H1 (cell line): ENCODE data around the gene SPIRE2. TPM values are rescaled to one million over a fixed set of nuclear protein-coding genes. Genes with fewer than 3 reads are reported as not detected.
A peak's percentile ranks its signal among the peaks of the same experiment; 100 is the strongest.

ENCODE experiments used
- RAD21 ChIP-seq, 2 experiments: IDR thresholded peaks in 1 of 2; conservative IDR thresholded peaks in 1 of 2; 2 replicates each; pipeline ENCODE4 v1.6.1; 2011; ENCODE audit warnings: low read depth in 2 of 2, low read length in 2 of 2, improper control_type of control experiment in 1 of 2, inconsistent platforms in 1 of 2, mild to moderate bottlenecking in 1 of 2, moderate library complexity in 1 of 2
- polyA plus RNA-seq, 7 experiments: library from polyadenylated mRNA; depleted of rRNA in 3 of 7; stranded (reverse) in 5 of 7; unstranded in 2 of 7; fragments of >200 nt in 5 of 7; fragments of 200-250 nt in 2 of 7; gene quantifications; 1 replicate in 5 of 7; 2 replicates in 1 of 7; 4 replicates in 1 of 7; pipeline versions ENCODE4 v1.2.1 to v1.2.3, GENCODE V29; 2011 to 2013; ENCODE audit warnings: missing spikeins in 2 of 7, mixed read lengths in 2 of 7
- total RNA-seq: library from RNA; stranded (reverse); fragmentation: NEBNext Ultra II Directional; extraction: Animal tissue kit (Norgen Biotek cat#: 25700); gene quantifications from 2 replicates; pipeline ENCODE4 v1.2.1, GENCODE V29; 2021
- TF ChIP-seq, protein P1 (sequence below): fragments of 300-600 bp; sonication (generic); IDR thresholded peaks from 2 replicates; pipeline ENCODE4 v1.7.1; 2012; ENCODE audit warnings: low read length, moderate library complexity, mild to moderate bottlenecking, inconsistent platforms; ENCODE audit not compliant: insufficient replicate concordance

SPIRE2 gene
- total and polyA plus RNA-seq, 2 of the 8 experiments (the other 6 are each of a cell fraction or from before 2014, with no cell fraction given), result 7.4 to 15.4 TPM

DNA sequence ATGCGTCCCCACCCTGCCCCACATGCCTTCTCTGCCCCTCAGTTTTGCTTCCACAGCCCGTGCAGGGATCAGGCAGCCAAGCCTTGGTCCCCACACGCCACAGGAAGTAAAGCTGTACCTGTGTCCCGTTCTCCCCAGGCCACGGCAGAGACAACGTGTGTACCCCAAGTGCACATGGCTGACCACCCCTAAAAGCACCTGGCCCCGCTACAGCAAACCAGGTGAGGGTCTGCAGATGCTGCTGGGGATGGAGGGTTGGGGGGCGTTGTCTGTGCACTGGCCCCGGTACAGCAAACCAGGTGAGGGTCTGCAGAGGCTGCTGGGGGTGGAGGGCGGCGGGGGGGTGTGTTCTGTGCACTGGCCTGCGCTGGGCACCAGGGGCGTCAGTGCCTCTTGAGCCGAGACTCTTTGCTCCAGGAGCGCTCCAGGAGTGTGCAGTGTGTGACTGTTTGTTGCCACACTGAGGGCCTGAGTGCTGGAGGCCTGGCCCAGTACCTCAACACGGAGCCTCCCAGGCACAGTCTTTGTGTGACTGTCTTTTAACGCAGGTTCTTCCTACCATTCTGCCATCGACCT, 63.9 kb downstream of the SPIRE2 start (continued):
- TF ChIP-seq, protein P1, sequence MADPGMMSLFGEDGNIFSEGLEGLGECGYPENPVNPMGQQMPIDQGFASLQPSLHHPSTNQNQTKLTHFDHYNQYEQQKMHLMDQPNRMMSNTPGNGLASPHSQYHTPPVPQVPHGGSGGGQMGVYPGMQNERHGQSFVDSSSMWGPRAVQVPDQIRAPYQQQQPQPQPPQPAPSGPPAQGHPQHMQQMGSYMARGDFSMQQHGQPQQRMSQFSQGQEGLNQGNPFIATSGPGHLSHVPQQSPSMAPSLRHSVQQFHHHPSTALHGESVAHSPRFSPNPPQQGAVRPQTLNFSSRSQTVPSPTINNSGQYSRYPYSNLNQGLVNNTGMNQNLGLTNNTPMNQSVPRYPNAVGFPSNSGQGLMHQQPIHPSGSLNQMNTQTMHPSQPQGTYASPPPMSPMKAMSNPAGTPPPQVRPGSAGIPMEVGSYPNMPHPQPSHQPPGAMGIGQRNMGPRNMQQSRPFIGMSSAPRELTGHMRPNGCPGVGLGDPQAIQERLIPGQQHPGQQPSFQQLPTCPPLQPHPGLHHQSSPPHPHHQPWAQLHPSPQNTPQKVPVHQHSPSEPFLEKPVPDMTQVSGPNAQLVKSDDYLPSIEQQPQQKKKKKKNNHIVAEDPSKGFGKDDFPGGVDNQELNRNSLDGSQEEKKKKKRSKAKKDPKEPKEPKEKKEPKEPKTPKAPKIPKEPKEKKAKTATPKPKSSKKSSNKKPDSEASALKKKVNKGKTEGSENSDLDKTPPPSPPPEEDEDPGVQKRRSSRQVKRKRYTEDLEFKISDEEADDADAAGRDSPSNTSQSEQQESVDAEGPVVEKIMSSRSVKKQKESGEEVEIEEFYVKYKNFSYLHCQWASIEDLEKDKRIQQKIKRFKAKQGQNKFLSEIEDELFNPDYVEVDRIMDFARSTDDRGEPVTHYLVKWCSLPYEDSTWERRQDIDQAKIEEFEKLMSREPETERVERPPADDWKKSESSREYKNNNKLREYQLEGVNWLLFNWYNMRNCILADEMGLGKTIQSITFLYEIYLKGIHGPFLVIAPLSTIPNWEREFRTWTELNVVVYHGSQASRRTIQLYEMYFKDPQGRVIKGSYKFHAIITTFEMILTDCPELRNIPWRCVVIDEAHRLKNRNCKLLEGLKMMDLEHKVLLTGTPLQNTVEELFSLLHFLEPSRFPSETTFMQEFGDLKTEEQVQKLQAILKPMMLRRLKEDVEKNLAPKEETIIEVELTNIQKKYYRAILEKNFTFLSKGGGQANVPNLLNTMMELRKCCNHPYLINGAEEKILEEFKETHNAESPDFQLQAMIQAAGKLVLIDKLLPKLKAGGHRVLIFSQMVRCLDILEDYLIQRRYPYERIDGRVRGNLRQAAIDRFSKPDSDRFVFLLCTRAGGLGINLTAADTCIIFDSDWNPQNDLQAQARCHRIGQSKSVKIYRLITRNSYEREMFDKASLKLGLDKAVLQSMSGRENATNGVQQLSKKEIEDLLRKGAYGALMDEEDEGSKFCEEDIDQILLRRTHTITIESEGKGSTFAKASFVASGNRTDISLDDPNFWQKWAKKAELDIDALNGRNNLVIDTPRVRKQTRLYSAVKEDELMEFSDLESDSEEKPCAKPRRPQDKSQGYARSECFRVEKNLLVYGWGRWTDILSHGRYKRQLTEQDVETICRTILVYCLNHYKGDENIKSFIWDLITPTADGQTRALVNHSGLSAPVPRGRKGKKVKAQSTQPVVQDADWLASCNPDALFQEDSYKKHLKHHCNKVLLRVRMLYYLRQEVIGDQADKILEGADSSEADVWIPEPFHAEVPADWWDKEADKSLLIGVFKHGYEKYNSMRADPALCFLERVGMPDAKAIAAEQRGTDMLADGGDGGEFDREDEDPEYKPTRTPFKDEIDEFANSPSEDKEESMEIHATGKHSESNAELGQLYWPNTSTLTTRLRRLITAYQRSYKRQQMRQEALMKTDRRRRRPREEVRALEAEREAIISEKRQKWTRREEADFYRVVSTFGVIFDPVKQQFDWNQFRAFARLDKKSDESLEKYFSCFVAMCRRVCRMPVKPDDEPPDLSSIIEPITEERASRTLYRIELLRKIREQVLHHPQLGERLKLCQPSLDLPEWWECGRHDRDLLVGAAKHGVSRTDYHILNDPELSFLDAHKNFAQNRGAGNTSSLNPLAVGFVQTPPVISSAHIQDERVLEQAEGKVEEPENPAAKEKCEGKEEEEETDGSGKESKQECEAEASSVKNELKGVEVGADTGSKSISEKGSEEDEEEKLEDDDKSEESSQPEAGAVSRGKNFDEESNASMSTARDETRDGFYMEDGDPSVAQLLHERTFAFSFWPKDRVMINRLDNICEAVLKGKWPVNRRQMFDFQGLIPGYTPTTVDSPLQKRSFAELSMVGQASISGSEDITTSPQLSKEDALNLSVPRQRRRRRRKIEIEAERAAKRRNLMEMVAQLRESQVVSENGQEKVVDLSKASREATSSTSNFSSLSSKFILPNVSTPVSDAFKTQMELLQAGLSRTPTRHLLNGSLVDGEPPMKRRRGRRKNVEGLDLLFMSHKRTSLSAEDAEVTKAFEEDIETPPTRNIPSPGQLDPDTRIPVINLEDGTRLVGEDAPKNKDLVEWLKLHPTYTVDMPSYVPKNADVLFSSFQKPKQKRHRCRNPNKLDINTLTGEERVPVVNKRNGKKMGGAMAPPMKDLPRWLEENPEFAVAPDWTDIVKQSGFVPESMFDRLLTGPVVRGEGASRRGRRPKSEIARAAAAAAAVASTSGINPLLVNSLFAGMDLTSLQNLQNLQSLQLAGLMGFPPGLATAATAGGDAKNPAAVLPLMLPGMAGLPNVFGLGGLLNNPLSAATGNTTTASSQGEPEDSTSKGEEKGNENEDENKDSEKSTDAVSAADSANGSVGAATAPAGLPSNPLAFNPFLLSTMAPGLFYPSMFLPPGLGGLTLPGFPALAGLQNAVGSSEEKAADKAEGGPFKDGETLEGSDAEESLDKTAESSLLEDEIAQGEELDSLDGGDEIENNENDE, result no peak
- 0 out of 4 replicates have a peak, but pooled peaks of 1 of the 2 experiments have one; percentile 5 for TF ChIP-seq RAD21 (IDR thresholded peaks at IDR 0.05 in 1 of 2, conservative IDR thresholded peaks at IDR 0.05 in 1 of 2; ENCODE audit: low read depth in 2 of 2, low read length in 2 of 2)
- TF ChIP-seq, all 59 proteins: peak for 2
